Osteoblast (primary cell): ENCODE measurements around the gene SLIT3. TPM values are rescaled to one million over a fixed set of nuclear protein-coding genes. Genes with fewer than 3 reads are reported as not detected.

ENCODE experiments used
- DNase-seq: peaks from one replicate; pipeline ENCODE4 v3.0.0; 2011; ENCODE audit warnings: low spot score, mixed read lengths; ENCODE audit not compliant: insufficient read length; ENCODE audit errors: missing footprints
- H2AFZ ChIP-seq: 2 replicates; pipeline ENCODE4 v1.6.0; 2011; ENCODE audit warnings: mild to moderate bottlenecking, low read length
- H3K27ac ChIP-seq: 2 replicates; pipeline ENCODE4 v1.5.1; 2011; ENCODE audit warnings: mild to moderate bottlenecking, low read depth, low read length, moderate library complexity
- H3K27me3 ChIP-seq: 2 replicates; pipeline ENCODE4 v1.6.0; 2012; ENCODE audit warnings: mild to moderate bottlenecking, control low read depth, inconsistent platforms, low read length, moderate library complexity; ENCODE audit not compliant: insufficient read depth
- H3K36me3 ChIP-seq: 2 replicates; pipeline ENCODE4 v1.5.1; 2011; ENCODE audit warnings: mild to moderate bottlenecking, low read length, control low read depth, moderate library complexity; ENCODE audit not compliant: insufficient read depth
- H3K4me1 ChIP-seq: 2 replicates; pipeline ENCODE4 v1.5.1; 2011; ENCODE audit warnings: mild to moderate bottlenecking, low read length, control low read depth, moderate library complexity; ENCODE audit not compliant: insufficient read depth
- H3K4me2 ChIP-seq: 2 replicates; pipeline ENCODE4 v1.6.0; 2011; ENCODE audit warnings: mild to moderate bottlenecking, low read length; ENCODE audit not compliant: insufficient read depth
- H3K4me3 ChIP-seq: fragments of 200-600 bp; sonication (generic); 3 replicates; pipeline ENCODE4 v1.5.1; 2012; ENCODE audit warnings: mild to moderate bottlenecking, low read length, inconsistent platforms; ENCODE audit not compliant: insufficient read depth
- H3K79me2 ChIP-seq: 2 replicates; pipeline ENCODE4 v1.6.0; 2012; ENCODE audit warnings: mild to moderate bottlenecking, low read length, control low read depth, inconsistent platforms; ENCODE audit not compliant: insufficient read depth
- H3K9me3 ChIP-seq: 2 replicates; pipeline ENCODE4 v1.5.1; 2011; ENCODE audit warnings: low read depth, low read length, control low read depth
- H4K20me1 ChIP-seq: 2 replicates; pipeline ENCODE4 v1.6.0; 2012; ENCODE audit warnings: mild to moderate bottlenecking, low read length, control low read depth; ENCODE audit not compliant: insufficient read depth
- total RNA-seq: library from RNA; depleted of rRNA; stranded (reverse); fragments of >200 nt; gene quantifications from 2 replicates; pipeline ENCODE4 v1.2.3, GENCODE V29; 2012
- TF ChIP-seq, protein P1 (sequence below): IDR thresholded peaks from 2 replicates; pipeline ENCODE4 v1.5.1; 2011; ENCODE audit warnings: mild to moderate bottlenecking, low read depth, low read length, moderate library complexity; ENCODE audit errors: extremely low read depth

Gene SLIT3
- total RNA-seq, 1 donor: 37.6 TPM

DNA sequence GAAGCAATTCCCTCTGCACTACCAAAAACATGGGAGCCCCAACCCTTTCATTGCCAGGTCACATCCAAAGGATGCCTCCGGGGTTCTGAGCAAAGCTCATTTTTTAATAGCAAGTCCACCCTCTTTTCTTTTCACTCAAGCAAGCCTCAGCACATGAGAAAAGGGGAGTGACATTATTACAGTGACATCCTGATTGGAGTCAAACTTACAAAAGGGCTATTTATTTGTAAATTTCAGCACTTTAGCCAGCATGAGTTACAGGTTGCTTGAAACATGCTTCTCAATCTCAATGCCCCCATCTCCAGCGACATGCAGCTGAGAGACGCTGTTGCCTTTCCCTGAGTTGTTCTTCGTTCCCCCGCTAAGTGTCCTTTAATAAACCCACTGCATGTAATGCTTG, 483.3 kb downstream of the SLIT3 start:
- no peaks in the 10 kb centered on the region for H3K27me3 ChIP-seq
- no peak overlapping the region for H3K27ac ChIP-seq
- H4K20me1 ChIP-seq: no peaks in the 10 kb centered on the region
- H3K4me2 ChIP-seq: no peak overlapping the region
- H3K4me1 ChIP-seq: no peaks in the 10 kb centered on the region
- H3K9me3 ChIP-seq: no peaks in the 10 kb centered on the region
- no peak overlapping the region for H2AFZ ChIP-seq
- no peak overlapping the region for H3K4me3 ChIP-seq
- TF ChIP-seq, protein P1, sequence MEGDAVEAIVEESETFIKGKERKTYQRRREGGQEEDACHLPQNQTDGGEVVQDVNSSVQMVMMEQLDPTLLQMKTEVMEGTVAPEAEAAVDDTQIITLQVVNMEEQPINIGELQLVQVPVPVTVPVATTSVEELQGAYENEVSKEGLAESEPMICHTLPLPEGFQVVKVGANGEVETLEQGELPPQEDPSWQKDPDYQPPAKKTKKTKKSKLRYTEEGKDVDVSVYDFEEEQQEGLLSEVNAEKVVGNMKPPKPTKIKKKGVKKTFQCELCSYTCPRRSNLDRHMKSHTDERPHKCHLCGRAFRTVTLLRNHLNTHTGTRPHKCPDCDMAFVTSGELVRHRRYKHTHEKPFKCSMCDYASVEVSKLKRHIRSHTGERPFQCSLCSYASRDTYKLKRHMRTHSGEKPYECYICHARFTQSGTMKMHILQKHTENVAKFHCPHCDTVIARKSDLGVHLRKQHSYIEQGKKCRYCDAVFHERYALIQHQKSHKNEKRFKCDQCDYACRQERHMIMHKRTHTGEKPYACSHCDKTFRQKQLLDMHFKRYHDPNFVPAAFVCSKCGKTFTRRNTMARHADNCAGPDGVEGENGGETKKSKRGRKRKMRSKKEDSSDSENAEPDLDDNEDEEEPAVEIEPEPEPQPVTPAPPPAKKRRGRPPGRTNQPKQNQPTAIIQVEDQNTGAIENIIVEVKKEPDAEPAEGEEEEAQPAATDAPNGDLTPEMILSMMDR: no peak
- no peak for DNase-seq
- H3K36me3 ChIP-seq: peaks cover 2% of the 10 kb centered on the region
- H3K79me2 ChIP-seq: no peaks in the 10 kb centered on the region

- Histone ChIP-seq H2AFZ (no peak overlapping the region), H4K20me1 (no peaks in the 10 kb centered on the region), H3K9me3 (no peaks in the 10 kb centered on the region), H3K4me3 (no peak overlapping the region), H3K27me3 (no peaks in the 10 kb centered on the region), H3K27ac (no peak overlapping the region), H3K36me3 (peaks cover 3% of the 10 kb centered on the region), H3K4me1 (no peaks in the 10 kb centered on the region), H3K4me2 (no peak overlapping the region), H3K79me2 (no peaks in the 10 kb centered on the region)
- no peak for DNase-seq
- TF ChIP-seq, protein P1: no peak
These were observed 484.3 kb downstream of the SLIT3 start for GRCh38 chr5:168816661-168817060.

- TF ChIP-seq, protein P1: no peak
- Histone ChIP-seq H2AFZ (no peak overlapping the region), H3K36me3 (peaks cover 5% of the 10 kb centered on the region), H3K4me2 (no peak overlapping the region), H3K27ac (no peak overlapping the region), H3K27me3 (no peaks in the 10 kb centered on the region), H4K20me1 (no peaks in the 10 kb centered on the region), H3K4me1 (no peaks in the 10 kb centered on the region), H3K4me3 (no peak overlapping the region), H3K9me3 (no peaks in the 10 kb centered on the region), H3K79me2 (no peaks in the 10 kb centered on the region)
- DNase-seq: no peak
These were observed 487.6 kb downstream of the SLIT3 start for GRCh38 chr5:168813184-168813968.

- no peaks in the 10 kb centered on the region for H3K4me1 ChIP-seq
- DNase-seq: no peak
- H3K4me3 ChIP-seq: no peak overlapping the region
- no peaks in the 10 kb centered on the region for H3K9me3 ChIP-seq
- no peak overlapping the region for H3K4me2 ChIP-seq
- H2AFZ ChIP-seq: no peak overlapping the region
- no peak overlapping the region for H3K27ac ChIP-seq
- TF ChIP-seq, protein P1: no peak
- no peaks in the 10 kb centered on the region for H3K79me2 ChIP-seq
- H3K36me3 ChIP-seq: peaks cover 5% of the 10 kb centered on the region
- no peaks in the 10 kb centered on the region for H3K27me3 ChIP-seq
- H4K20me1 ChIP-seq: no peaks in the 10 kb centered on the region
These were observed 490.3 kb downstream of the SLIT3 start for GRCh38 chr5:168810641-168811040.
